SU-DHL-6 (cell line): Measurements from ENCODE around the gene KRTAP5-4.

Experiments used
- H2AFZ ChIP-seq: fragments of 200-600 bp; sonication (generic); 2 replicates; pipeline ENCODE4 v1.6.1; 2014; ENCODE audit warnings: low read depth, mild to moderate bottlenecking, moderate library complexity, mixed read lengths, antibody characterized with exemption, low read length; ENCODE audit not compliant: severe bottlenecking
- H3F3A ChIP-seq: fragments of 200-600 bp; shearing (Covaris generic); 2 replicates; pipeline ENCODE4 v1.6.0; 2016; ENCODE audit warnings: antibody characterized with exemption, mild to moderate bottlenecking; ENCODE audit not compliant: insufficient read depth
- H3K27ac ChIP-seq: fragments of 200-600 bp; sonication (generic); 2 replicates; pipeline ENCODE4 v1.5.1; 2016; ENCODE audit warnings: low read depth, mild to moderate bottlenecking, low read length, moderate library complexity, mixed read lengths
- H3K27me3 ChIP-seq: fragments of 200-600 bp; sonication (generic), shearing (Covaris generic); 2 replicates; pipeline ENCODE4 v1.6.0; 2014; ENCODE audit warnings: mild to moderate bottlenecking, low read length
- H3K36me3 ChIP-seq: fragments of 200-600 bp; sonication (generic); 2 replicates; pipeline ENCODE4 v1.6.1; 2014; ENCODE audit warnings: mild to moderate bottlenecking, low read length, mixed read lengths
- H3K4me2 ChIP-seq: fragments of 300-600, 200-600 bp; shearing (Covaris generic), sonication (generic); 2 replicates; pipeline ENCODE4 v1.6.0; 2014; ENCODE audit warnings: low read length, low read depth, mild to moderate bottlenecking; ENCODE audit not compliant: poor library complexity, severe bottlenecking
- H3K4me3 ChIP-seq: fragments of 200-600 bp; sonication (generic); 2 replicates; pipeline ENCODE4 v1.5.1; 2014; ENCODE audit warnings: antibody characterized with exemption, low read length, mild to moderate bottlenecking, mixed read lengths; ENCODE audit not compliant: insufficient read depth, poor library complexity, severe bottlenecking
- H3K79me2 ChIP-seq: fragments of 200-600 bp; sonication (generic); 2 replicates; pipeline ENCODE4 v1.6.1; 2014; ENCODE audit warnings: mild to moderate bottlenecking, low read length, moderate library complexity; ENCODE audit not compliant: insufficient read depth
- H3K9ac ChIP-seq: fragments of 200-600 bp; sonication (generic); 2 replicates; pipeline ENCODE4 v1.7.0; 2014; ENCODE audit warnings: mild to moderate bottlenecking, low read length
- H3K9me2 ChIP-seq: fragments of 200-600 bp; sonication (generic); replicated peaks from 2 replicates; pipeline ENCODE4 v1.6.1; 2014; ENCODE audit warnings: low read length; ENCODE audit not compliant: insufficient read depth
- H3K9me3 ChIP-seq: fragments of 200-600 bp; sonication (generic); 2 replicates; pipeline ENCODE4 v1.6.1; 2014; ENCODE audit warnings: low read length, mixed read lengths; ENCODE audit not compliant: insufficient read depth
- H4K20me1 ChIP-seq: fragments of 200-600 bp; sonication (generic); 2 replicates; pipeline ENCODE4 v1.6.1; 2014; ENCODE audit warnings: low read depth, mild to moderate bottlenecking, antibody characterized with exemption, low read length, moderate library complexity, mixed read lengths
- EZH2phosphoT487 ChIP-seq: fragments of 200-600 bp; sonication (generic), shearing (Covaris generic); conservative IDR thresholded peaks from 2 replicates; pipeline ENCODE4 v1.6.1; 2018; ENCODE audit warnings: mild to moderate bottlenecking, antibody characterized with exemption, low read length, moderate library complexity, mixed read lengths
- TF ChIP-seq, protein P1 (sequence below): fragments of 200-600 bp; sonication (generic); IDR thresholded peaks from one replicate; pipeline ENCODE4 v1.5.1; 2017; ENCODE audit warnings: antibody characterized with exemption, mild to moderate bottlenecking, low read length, moderate library complexity; ENCODE audit not compliant: insufficient read depth, poor library complexity, severe bottlenecking

KRTAP5-4 gene

GRCh38 chr11:1639102-1639620 lies 17.2 kb upstream of the KRTAP5-4 start:
- Histone ChIP-seq H3K79me2 (no peaks in the 10 kb centered on the region), H3K27ac (no peak overlapping the region), H3K9me2 (no peaks in the 10 kb centered on the region), H3K9ac (no peak overlapping the region), H3K4me3 (no peak overlapping the region), H3K9me3 (no peaks in the 10 kb centered on the region), H3F3A (no peaks in the 10 kb centered on the region), H3K27me3 (no peaks in the 10 kb centered on the region), H3K36me3 (no peaks in the 10 kb centered on the region), H3K4me2 (no peak overlapping the region), H2AFZ (no peak overlapping the region), H4K20me1 (no peaks in the 10 kb centered on the region)
- TF ChIP-seq, protein P1, sequence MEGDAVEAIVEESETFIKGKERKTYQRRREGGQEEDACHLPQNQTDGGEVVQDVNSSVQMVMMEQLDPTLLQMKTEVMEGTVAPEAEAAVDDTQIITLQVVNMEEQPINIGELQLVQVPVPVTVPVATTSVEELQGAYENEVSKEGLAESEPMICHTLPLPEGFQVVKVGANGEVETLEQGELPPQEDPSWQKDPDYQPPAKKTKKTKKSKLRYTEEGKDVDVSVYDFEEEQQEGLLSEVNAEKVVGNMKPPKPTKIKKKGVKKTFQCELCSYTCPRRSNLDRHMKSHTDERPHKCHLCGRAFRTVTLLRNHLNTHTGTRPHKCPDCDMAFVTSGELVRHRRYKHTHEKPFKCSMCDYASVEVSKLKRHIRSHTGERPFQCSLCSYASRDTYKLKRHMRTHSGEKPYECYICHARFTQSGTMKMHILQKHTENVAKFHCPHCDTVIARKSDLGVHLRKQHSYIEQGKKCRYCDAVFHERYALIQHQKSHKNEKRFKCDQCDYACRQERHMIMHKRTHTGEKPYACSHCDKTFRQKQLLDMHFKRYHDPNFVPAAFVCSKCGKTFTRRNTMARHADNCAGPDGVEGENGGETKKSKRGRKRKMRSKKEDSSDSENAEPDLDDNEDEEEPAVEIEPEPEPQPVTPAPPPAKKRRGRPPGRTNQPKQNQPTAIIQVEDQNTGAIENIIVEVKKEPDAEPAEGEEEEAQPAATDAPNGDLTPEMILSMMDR = no peak
- no peak for TF ChIP-seq EZH2phosphoT487

- H3F3A ChIP-seq = no peaks in the 10 kb centered on the region
- no peak overlapping the region for H3K4me3 ChIP-seq
- H3K36me3 ChIP-seq = no peaks in the 10 kb centered on the region
- no peak overlapping the region for H2AFZ ChIP-seq
- H3K4me2 ChIP-seq = no peak overlapping the region
- H3K27ac ChIP-seq = no peak overlapping the region
- TF ChIP-seq, protein P1 = no peak
- H3K9me2 ChIP-seq = no peaks in the 10 kb centered on the region
- no peaks in the 10 kb centered on the region for H3K9me3 ChIP-seq
- no peaks in the 10 kb centered on the region for H3K27me3 ChIP-seq
- no peak overlapping the region for H3K9ac ChIP-seq
- H3K79me2 ChIP-seq = no peaks in the 10 kb centered on the region
- H4K20me1 ChIP-seq = no peaks in the 10 kb centered on the region
Observed at GRCh38 chr11:1638344-1638743, 16.4 kb upstream of the KRTAP5-4 start.

GRCh38 chr11:1637628-1638027 lies 15.7 kb upstream of the KRTAP5-4 start:
- H3K27me3 ChIP-seq = no peaks in the 10 kb centered on the region

More at GRCh38 chr11:1637628-1638027, 15.7 kb upstream of the KRTAP5-4 start:
- H3K9ac ChIP-seq = no peak overlapping the region
- H2AFZ ChIP-seq = no peak overlapping the region
- TF ChIP-seq, protein P1 = no peak
- no peak for TF ChIP-seq EZH2phosphoT487
- no peaks in the 10 kb centered on the region for H3K9me3 ChIP-seq
- no peaks in the 10 kb centered on the region for H3K79me2 ChIP-seq
- H4K20me1 ChIP-seq = no peaks in the 10 kb centered on the region
- no peaks in the 10 kb centered on the region for H3F3A ChIP-seq
- no peaks in the 10 kb centered on the region for H3K36me3 ChIP-seq
- H3K4me2 ChIP-seq = no peak overlapping the region
- no peak overlapping the region for H3K27ac ChIP-seq
- no peaks in the 10 kb centered on the region for H3K9me2 ChIP-seq
- no peak overlapping the region for H3K4me3 ChIP-seq
